GM19438 (cell line): Measurements from ENCODE around the gene MBD3L4.
A peak's percentile ranks its signal among the peaks of the same experiment; 100 is the strongest.
"Not testable (repeated sequence)": the region's sequence is repeated elsewhere in the genome, so short reads cannot be mapped to it uniquely, and the experiment has no call there.

Source experiments
- ATAC-seq: cut with Tn5 transposase; IDR thresholded peaks from one replicate; pipeline ENCODE4 v1.9.1; 2021; ENCODE audit warnings: low read depth; ENCODE audit not compliant: unreplicated experiment

MBD3L4 gene

GRCh38 chr19:7040079-7040478 is at the start of gene MBD3L4:
Gene MBD3L4, minus strand, starts transcription at chr19:7040179. Its CDS starts 35 bp downstream, at chr19:7040144.
- ATAC-seq = not testable (repeated sequence)

- no peak for ATAC-seq
These were observed 49.0 kb upstream of the MBD3L4 start for GRCh38 chr19:7088999-7089398.

- no peak for ATAC-seq
These were observed 43.3 kb upstream of the MBD3L4 start for GRCh38 chr19:7083076-7083956.

GRCh38 chr19:7078008-7078407 is 38.0 kb upstream of the MBD3L4 start:
- ATAC-seq = no peak

- no peak for ATAC-seq
These were observed 36.2 kb upstream of the MBD3L4 start for GRCh38 chr19:7076151-7076550.

DNA sequence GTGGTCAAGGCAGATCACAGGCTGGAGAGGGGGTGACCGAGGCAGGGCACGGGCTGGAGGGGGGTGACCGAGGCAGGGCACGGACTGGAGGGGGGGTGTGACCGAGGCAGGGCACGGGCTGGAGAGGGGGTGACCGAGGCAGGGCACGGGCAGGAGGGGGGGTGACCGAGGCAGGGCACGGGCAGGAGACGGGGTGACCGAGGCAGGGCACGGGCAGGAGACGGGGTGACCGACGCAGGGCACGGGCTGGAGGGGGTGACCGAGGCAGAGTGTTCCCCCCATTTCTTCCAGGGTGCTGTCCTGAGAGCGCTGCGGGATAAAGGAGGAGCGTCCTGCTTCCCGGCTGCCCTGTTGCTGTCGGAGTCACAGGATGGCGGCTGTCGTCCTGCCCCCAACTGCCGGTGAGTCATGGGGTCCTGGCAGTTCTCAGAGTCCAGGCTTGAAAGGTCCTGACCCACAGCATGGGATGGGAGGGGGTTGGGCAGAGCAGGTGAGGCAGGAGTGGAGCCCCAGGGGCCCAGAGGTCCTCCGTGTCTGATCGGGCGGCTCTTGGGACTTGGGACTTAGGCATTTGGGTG is 34.8 kb upstream of the MBD3L4 start:
- ATAC-seq = no peak

DNA sequence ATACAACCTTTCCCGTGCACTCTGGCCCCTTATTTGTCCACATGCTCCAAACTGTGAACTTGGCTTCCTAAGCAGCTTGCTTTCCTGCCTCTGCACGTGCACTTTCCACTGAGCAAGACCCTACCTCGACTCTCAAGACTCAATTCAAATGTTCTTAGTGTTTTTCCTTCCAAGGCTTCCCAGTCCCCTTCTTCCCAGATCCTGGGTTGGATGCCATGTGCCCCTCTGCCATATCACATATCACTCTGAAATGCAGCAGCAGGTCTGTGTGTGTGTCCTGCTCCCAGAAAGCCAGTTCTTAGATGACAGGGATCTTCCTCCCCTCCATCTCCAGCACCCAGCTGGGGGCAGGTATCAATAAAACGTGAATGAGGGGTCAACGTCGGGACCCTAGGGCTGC is 32.6 kb upstream of the MBD3L4 start:
- ATAC-seq = no peak

GRCh38 chr19:7069904-7070226 is 29.9 kb upstream of the MBD3L4 start:
- no peak for ATAC-seq

DNA sequence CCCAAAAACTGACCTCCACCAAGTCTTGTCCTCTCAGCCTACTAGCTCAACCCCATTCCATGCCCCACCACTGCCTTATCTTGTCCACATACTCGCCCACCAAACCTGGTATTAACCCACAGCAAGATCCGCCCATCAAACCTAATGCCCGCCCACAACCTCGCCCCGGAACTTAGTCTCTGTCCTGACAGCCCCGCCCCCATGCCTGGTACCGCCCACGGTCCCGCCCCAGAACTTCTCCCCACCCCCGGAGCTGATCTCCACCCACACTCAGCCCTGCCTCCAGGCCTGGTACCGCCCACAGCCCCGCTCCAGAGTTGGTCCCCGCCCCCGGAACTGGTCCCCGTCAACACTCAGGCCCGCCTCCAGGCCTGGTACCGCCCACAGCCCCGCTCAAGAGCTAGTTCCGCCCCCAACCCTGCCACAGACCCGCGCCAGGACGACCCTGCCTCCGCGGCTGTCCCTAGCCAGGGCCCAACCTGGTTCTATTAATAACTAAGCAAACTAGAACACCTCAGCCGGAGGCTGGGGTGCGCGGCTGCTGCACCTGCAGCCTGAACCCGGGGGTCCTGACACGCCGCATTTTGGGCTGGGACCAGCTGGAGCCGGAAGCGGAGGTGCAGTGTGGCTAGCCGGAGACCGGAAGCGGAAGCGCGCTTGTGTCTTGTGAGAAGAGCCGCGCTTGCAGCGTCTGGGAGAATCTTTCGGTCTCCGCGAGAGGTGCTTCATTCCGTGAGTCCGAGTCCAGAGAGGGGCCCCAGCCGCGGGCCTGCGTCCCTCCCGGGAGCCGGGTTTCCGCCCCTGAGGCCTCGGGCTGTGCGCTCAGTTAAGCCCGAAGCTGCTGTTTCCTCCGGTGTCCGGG is 29.3 kb upstream of the MBD3L4 start, which contains the start of gene ZNF557:
TSS of gene ZNF557 (plus strand) at position 662 of the 862 bp plus-strand sequence. CDS start 5,372 bp downstream, outside the sequence.
- peak; percentile 95 for ATAC-seq

DNA sequence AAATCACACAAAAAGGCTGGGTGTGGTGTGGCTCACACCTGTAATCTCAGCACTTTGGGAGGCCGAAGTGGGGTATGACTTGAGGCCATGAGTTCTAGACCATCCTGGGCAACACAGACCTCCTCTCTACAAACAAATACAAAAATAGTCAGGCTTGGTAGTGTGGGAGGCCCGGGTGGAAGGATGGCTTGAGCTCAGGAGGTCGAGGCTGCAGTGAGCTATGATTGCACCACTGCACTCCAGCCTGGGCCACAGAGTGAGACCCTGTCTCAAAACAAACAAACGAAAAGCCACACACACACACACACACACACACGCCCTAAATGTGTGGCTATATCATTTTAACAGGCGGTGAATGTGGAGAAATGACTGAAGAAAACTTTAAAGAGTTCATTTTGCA is 28.6 kb upstream of the MBD3L4 start:
- no peak for ATAC-seq

- no peak for ATAC-seq
These were observed 27.7 kb upstream of the MBD3L4 start for GRCh38 chr19:7067716-7068115.

DNA sequence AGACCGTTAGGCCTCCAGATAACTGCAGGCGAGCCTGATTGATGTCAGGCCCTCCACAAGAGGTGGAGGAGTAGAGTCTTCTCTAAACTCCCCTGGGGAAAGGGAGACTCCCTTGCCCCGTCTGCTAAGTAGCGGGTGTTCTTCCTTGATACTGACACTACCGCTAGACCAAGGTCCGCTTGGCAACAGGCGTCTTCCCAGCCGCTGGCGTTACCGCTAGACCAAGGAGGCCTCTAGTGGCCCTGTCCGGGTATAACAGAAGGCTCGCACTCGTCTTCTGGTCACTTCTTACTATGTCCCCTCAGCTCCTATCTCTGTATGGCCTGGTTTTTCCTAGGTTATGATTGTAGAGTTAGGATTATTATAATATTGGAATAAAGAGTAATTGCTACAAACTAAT is 27.1 kb upstream of the MBD3L4 start:
- not testable (repeated sequence) for ATAC-seq

DNA sequence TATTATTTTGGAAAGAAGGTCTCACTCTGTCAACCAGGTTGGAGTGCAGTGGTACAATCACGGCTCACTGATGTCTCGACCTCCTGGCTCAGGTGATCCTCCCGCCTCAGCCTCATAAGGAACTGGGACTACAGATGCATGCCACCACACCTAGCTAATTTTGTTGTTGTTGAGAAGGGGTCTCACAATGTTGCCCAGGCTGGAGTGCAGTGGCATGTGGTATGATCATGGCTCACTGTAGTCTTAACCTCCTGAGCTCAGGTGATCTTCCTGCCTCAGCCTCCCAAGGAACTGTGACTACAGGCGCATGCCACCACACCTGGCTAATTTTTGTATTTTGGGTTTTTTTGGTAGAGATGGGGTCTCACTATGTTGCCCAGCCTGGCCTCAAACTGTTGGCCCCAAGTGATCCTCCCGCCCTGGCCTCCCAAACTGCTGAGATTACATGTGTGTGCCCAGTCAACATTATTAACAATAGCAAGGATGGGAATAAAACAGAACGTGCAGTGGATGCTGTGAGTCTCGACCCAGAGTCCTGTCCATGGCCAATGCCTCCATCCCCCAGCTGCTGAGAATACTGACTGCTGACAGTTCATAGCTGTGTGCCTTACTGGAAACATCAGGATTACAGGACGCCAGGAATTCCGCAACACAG is 23.9 kb upstream of the MBD3L4 start:
- no peak for ATAC-seq

DNA sequence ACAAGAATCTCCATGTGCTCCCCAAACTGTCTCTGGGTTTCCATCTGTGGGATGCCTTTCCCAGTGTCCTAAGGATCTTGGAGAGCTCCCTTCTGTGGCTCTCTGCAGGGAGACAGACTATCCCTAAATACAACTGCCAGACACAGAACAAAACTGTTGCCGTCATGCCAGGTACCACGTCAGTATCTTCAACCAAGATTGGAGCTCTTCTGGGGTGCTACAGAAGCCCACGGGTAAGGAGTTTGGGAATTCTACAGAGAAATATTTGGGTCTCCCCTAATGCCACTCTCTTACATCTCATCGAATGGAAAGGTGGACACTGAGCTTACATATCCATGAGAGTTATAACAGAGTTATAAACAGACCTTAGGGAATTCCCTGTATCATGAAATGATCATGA is 23.4 kb upstream of the MBD3L4 start:
- ATAC-seq = no peak

DNA sequence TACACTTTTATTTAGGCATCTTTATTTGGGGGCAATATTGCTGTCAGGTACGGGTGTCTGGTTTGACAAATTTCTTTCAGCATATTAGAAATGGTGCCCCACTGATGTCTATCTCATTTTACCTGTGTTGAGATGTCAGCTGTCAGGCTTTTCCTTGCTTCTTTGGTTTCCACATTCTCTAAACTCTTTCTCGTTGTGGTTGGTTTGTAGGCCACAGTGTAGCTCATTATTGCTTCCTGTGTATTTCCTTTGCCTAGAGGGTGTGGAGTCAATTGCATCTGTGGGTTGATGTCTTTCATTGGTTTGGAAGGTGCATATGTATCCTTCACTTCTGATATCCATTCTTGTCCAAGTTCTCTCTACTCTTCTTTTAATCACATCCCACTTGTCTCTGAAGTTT is 20.0 kb upstream of the MBD3L4 start:
- ATAC-seq = not testable (repeated sequence)

- ATAC-seq = not testable (repeated sequence)
These were observed 18.6 kb upstream of the MBD3L4 start, which contains the start of gene MBD3L3 for GRCh38 chr19:7058576-7058975. Gene MBD3L3, minus strand, starts transcription at chr19:7058676. Its CDS starts 71 bp downstream, at chr19:7058605.

DNA sequence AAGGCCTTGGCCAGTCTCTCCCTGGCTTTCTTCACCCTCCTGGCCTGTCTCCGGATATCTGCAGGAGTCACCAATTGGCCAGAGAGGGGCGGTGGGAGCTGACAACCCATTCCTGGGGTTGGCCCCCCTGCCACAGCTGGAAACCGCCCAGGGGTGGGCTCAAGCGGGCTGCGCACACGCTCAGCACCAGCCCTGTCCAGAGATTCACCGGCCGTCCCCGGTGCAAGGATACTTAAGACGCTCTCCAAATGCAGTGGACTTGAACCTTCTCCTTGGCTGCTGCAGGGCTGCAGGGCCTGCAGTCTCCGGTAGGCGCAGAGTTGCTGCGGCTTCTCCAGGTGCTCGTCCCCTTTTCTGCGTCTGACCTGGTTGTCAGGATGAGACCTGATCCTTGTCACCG is 16.4 kb upstream of the MBD3L4 start:
- not testable (repeated sequence) for ATAC-seq

DNA sequence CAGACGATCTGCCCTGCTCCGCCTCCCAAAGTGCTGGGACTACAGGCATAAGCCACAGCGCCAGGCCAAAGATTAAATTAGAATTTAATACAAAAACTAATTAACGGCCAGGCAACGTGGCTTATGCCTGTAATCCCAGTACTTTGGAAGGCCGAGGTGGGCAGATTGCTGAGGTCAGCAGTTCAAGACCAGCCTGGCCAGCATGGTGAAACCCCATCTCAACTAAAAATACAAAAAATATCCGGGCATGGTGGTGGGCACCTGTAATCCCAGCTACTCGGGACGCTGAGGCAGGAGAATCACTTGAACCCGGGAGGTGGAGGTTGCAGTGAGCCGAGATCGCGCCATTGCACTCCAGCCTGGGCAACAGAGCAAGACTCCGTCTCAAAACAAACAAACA is 15.7 kb upstream of the MBD3L4 start:
- ATAC-seq = not testable (repeated sequence)

DNA sequence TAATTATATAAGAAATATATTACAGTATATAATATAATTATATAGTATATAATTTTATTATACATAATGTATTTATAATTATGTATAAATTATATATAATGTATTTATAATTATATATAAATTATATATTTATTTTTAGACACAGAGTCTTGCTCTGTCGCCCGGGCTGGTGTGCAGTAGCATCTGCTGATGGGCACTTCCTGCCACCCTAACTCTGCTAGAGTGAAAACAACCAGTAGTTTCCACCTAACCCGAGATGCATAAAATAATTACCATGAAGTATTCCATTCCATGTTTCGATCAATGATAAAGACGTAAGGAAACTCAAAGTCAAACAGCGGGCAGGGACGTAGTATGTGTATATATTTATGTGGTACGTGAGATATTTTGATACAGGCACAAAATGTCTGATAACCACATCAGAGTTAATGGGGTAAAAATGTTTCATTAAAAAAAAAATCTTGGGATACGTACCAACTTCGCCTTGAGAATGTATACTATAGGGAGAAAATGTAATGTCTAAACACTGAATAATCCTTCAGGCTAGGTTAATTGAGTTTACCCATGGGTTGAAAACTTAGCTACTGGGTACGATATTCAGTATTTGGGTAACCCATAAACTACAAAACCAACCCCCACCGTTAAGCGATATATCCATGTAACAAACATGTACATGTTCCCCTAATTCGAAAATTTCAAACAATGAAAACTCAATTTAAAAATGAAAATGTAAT is 14.8 kb upstream of the MBD3L4 start:
- not testable (repeated sequence) for ATAC-seq

DNA sequence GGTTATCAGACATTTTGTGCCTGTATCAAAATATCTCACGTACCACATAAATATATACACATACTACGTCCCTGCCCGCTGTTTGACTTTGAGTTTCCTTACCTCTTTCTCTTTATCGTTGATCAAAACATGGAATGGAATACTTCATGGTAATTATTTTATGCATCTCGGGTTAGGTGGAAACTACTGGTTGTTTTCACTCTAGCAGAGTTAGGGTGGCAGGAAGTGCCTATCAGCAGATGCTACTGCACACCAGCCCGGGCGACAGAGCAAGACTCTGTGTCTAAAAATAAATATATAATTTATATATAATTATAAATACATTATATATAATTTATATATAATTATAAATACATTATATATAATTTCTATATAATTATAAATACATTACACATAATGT is 12.9 kb upstream of the MBD3L4 start:
- ATAC-seq = not testable (repeated sequence)
